GM21619 (cell line): ENCODE measurements around the gene EIF4G1.
"Not testable (repeated sequence)": the region's sequence is repeated elsewhere in the genome, so short reads cannot be mapped to it uniquely, and the experiment has no call there.

Source experiments
- ATAC-seq: cut with Tn5 transposase; IDR thresholded peaks from one replicate; pipeline ENCODE4 v1.9.1; 2021; ENCODE audit not compliant: unreplicated experiment

EIF4G1 gene, protein sequence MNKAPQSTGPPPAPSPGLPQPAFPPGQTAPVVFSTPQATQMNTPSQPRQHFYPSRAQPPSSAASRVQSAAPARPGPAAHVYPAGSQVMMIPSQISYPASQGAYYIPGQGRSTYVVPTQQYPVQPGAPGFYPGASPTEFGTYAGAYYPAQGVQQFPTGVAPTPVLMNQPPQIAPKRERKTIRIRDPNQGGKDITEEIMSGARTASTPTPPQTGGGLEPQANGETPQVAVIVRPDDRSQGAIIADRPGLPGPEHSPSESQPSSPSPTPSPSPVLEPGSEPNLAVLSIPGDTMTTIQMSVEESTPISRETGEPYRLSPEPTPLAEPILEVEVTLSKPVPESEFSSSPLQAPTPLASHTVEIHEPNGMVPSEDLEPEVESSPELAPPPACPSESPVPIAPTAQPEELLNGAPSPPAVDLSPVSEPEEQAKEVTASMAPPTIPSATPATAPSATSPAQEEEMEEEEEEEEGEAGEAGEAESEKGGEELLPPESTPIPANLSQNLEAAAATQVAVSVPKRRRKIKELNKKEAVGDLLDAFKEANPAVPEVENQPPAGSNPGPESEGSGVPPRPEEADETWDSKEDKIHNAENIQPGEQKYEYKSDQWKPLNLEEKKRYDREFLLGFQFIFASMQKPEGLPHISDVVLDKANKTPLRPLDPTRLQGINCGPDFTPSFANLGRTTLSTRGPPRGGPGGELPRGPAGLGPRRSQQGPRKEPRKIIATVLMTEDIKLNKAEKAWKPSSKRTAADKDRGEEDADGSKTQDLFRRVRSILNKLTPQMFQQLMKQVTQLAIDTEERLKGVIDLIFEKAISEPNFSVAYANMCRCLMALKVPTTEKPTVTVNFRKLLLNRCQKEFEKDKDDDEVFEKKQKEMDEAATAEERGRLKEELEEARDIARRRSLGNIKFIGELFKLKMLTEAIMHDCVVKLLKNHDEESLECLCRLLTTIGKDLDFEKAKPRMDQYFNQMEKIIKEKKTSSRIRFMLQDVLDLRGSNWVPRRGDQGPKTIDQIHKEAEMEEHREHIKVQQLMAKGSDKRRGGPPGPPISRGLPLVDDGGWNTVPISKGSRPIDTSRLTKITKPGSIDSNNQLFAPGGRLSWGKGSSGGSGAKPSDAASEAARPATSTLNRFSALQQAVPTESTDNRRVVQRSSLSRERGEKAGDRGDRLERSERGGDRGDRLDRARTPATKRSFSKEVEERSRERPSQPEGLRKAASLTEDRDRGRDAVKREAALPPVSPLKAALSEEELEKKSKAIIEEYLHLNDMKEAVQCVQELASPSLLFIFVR (N-terminal part only)

DNA sequence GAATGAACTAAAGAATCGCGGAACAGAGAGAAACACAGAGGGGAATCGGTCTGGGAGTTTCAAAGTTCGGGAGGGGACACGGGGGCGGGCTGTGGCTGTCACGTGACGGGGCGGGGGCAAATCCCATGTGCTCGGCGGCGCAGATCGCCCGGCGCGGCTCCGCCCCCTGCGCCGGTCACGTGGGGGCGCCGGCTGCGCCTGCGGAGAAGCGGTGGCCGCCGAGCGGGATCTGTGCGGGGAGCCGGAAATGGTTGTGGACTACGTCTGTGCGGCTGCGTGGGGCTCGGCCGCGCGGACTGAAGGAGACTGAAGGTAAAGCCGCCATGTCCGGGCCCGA lies at the start of gene EIF4G1:
Gene EIF4G1 (plus strand): TSS at position 244 of the 337 bp plus-strand sequence. CDS start 1,191 bp downstream, outside the sequence.
- peak; percentile 86 for ATAC-seq

DNA sequence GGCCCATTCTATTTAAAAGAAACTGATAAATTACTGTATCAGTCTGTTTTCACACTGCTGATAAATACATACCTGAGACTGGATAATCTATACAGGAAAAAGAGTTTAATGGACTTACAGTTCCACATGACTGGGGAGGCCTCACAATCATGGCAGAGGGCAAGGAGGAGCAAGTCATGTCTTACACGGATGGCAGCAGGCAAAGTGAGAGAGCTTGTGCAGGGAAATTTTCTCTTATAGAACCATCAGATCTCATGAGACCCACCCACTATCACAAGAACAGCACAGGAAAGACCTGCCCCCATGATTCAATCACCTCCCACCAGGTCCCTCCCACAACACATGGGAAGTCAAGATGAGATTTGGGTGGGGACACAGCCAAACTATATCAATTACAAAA lies 47.2 kb upstream of the EIF4G1 start:
- ATAC-seq: not testable (repeated sequence)

DNA sequence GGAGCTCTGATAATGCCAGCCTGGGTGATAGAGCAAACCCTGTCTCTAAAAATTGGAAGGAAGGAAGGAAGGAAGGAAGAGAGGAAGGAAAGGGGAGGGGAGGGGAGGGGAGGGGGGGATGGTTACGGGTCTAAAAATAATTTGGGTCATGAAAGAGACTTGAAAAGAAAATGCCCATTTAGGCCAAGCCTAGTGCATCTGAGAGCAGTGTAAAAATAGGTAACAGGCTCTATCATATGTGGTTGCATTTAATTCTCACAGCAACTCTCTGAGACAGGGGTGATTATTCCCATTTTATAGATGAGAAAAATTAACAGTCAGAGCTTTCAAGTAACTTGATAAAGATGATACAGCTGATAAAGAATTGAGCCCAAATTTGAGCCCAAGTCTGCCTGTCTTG lies 42.1 kb upstream of the EIF4G1 start:
- no peak for ATAC-seq

DNA sequence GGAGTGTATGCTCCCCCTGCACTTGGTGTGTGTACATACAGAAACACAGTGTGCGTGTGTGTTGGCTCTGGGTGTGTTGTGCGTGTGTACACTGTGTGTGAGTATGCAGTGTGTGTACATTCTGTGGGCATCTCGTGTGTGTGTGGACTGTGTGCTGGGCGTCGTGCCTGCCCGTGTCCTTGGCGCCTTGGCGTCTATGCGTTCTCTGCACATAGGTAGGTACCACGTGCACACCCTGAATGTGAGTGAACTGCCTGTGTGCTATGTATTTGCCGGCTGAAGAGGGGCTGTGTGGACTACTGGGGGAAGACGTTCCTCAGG lies 39.1 kb upstream of the EIF4G1 start:
- ATAC-seq: no peak

DNA sequence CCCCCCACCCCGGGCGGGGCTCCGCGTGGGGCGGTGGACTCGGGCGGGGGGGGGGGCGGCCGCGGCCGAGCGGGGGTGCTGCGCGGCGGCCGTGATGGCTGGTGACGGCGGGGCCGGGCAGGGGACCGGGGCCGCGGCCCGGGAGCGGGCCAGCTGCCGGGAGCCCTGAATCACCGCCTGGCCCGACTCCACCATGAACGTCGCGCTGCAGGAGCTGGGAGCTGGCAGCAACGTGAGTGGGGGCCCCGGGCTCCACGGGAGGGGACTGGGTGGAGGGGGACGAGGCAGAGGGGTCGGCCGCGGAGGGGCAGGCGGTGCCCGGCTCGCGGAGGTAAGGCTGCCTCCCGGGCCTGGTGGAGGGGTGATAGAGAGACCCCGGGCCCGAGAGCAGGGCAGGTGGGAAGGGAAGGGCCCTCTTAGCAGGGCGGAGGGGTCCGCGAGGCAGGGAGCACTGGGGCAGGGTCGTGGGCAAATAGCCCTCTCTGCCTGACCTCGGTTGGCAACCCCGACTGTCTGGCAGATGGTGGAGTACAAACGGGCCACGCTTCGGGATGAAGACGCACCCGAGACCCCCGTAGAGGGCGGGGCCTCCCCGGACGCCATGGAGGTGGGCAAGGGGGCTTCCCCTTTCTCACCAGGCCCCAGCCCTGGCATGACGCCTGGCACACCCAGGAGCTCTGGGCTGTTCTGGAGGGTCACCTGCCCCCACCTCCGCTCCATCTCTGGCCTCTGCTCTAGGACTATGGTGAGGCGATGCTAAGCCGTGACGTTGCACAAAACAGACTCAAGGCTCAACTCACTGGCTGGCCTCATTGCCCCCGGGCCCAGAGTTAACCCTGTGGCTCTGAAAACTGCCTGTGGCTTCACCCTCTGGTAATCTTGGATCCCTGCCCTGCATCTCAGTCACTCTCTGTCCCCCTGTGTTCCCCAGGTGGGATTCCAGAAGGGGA lies 38.2 kb upstream of the EIF4G1 start, which contains the start of gene ECE2:
Gene ECE2 (plus strand): TSS at position 62 of the 950 bp plus-strand sequence. CDS start 132 bp downstream, at position 194.
- ATAC-seq: no peak

DNA sequence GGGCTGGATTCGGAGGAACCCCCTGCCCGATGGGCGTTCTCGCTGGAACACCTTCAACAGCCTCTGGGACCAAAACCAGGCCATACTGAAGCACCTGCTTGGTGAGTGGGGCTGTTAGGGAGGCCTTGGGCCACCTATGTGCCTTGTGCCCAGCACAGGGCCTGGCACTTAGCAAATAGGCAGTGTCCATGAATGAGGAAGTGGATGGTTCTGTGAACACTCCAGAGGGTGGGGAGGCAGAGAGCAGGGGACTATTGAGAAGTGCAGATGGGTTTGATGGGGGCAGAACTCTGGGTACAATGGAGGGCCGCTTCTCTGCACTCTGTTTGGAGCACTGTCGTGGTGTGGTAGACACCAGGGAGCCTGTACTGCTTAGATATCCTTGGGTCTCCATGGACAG lies 37.0 kb upstream of the EIF4G1 start:
- no peak for ATAC-seq

DNA sequence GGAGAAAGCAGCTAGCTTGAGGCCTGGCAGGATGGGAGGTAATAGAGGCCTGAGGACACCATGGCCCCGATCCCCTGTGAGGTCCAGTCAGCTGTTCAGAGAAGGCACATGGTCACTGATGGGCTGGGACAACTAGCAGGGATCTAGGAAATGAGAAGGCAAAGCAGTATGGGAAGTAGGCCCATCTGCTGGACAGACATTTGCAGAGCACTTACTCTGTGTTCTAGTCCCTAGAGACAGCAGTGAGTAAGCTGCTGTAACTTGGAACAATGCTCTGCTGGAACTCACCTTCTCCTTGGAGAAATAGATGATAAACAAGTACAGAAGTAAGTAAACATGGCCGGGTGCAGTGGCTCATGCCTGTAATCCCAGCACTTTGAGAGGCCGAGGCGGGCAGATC lies 31.5 kb upstream of the EIF4G1 start:
- ATAC-seq: no peak

DNA sequence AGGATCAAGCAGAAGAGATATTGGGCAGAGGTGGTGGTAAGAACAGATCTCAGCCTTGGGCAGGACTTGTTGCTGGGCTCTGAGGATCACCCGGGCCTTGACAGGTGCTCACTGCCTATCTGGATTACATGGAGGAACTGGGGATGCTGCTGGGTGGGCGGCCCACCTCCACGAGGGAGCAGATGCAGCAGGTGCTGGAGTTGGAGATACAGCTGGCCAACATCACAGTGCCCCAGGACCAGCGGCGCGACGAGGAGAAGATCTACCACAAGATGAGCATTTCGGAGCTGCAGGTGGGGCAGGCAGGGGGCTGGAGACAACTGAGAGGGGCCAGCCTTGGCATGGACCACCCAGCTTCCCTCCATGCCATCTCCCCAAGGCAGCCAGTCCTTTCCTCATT lies 30.7 kb upstream of the EIF4G1 start:
- ATAC-seq: no peak

DNA sequence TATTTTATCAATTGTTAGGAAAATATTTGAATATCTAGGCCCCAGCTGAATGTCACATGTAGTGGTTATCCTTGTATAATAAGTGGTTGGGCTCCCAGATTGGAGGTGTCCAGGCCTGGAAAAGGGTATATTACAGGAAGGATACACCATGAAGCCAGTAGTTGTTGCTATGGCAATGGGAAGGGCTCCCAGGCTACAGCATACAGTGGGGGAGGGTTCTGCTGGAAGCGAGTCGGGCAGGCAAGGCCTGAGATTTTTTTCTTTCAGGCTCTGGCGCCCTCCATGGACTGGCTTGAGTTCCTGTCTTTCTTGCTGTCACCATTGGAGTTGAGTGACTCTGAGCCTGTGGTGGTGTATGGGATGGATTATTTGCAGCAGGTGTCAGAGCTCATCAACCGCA lies 29.7 kb upstream of the EIF4G1 start:
- ATAC-seq: no peak

DNA sequence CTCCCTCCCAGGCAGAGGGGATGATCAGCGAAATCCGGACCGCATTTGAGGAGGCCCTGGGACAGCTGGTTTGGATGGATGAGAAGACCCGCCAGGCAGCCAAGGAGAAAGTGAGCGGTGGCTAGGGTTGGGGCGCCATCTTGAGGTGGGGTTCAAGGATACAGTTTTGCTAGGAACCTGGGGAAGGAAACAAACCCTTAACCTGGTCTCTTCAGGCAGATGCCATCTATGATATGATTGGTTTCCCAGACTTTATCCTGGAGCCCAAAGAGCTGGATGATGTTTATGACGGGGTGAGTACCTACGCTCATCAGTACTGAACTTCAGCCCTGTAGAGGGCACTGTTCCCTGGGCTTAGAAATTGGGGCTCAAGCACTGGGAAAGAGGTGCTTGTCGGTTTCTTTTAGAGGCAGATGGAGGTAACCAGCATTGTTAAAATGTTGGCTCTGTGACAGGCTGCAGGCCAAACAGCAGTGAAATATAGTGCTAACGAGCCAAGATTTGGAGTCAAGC lies 24.9 kb upstream of the EIF4G1 start:
- no peak for ATAC-seq

DNA sequence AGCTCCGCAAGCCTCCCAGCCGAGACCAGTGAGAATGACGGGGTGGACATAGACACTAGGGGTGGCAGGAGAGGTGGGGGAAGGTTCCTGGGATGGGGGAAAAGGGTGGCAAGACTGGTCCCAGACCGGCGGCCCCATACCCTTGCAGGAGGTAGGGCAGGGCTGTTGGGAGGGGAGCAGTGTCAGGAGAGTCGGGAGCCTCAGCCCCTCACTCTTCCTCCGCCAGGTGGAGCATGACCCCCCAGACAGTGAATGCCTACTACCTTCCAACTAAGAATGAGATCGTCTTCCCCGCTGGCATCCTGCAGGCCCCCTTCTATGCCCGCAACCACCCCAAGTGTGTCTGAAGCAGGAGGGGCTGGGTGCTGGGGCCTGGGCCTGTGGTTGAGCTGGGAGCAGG lies 24.1 kb upstream of the EIF4G1 start:
- ATAC-seq: no peak

DNA sequence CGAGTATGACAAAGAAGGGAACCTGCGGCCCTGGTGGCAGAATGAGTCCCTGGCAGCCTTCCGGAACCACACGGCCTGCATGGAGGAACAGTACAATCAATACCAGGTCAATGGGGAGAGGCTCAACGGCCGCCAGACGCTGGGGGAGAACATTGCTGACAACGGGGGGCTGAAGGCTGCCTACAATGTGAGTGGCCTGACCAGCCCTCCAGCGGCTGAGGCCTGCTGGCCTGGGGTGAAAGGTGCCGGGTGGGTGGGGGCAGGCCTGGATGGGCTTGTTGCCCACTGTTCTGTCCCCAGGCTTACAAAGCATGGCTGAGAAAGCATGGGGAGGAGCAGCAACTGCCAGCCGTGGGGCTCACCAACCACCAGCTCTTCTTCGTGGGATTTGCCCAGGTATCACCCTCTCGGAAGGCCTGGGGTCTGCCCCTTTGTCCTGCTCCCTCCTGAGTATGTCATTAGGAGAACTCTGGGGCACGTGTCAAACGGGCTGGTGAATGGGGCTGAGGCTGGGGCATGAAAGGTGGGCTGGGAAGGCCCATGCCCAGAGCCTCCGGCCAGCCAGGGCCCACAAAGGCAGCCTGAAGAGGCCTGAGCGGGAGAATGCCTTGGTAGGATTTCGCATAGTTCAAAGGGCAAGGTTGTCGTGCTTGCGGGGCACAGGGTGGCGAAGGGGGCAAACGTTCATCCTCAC lies 23.2 kb upstream of the EIF4G1 start:
- ATAC-seq: no peak

DNA sequence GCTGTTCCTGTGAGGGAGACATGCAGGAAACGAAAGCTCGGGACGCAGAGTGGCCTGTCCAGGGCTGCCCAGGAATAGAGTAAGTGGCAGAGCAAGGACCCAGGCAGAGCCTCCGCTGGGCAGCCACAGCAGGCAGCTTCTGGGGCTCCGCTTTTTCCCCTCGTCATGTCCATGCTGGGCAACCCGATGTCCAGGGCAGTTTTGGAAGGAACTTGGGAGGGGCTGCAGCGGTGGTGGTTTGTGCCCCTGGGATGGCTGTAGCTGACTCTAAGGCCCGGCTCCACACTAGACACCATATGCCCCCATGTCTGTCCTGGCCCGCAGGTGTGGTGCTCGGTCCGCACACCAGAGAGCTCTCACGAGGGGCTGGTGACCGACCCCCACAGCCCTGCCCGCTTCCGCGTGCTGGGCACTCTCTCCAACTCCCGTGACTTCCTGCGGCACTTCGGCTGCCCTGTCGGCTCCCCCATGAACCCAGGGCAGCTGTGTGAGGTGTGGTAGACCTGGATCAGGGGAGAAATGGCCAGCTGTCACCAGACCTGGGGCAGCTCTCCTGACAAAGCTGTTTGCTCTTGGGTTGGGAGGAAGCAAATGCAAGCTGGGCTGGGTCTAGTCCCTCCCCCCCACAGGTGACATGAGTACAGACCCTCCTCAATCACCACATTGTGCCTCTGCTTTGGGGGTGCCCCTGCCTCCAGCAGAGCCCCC lies 22.5 kb upstream of the EIF4G1 start:
- ATAC-seq: no peak

DNA sequence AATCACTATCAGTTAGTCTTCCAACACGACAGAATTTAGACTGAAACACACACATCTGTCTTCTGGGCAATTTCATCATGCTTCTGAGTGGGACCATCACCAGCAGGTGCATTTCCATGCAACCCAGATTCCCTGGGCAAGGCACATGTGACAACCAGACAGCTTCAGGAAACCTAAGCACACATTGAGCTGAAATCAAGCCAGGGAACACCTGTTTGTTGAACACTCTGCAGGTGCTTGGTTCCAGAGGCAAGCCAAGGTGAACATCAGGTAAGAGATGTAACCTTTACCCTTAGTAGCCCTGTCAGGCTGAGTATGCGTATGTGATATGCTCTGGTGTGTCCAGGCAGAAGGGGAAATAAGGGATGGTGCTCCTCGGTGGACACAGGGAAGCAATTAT lies 18.6 kb upstream of the EIF4G1 start:
- ATAC-seq: no peak

DNA sequence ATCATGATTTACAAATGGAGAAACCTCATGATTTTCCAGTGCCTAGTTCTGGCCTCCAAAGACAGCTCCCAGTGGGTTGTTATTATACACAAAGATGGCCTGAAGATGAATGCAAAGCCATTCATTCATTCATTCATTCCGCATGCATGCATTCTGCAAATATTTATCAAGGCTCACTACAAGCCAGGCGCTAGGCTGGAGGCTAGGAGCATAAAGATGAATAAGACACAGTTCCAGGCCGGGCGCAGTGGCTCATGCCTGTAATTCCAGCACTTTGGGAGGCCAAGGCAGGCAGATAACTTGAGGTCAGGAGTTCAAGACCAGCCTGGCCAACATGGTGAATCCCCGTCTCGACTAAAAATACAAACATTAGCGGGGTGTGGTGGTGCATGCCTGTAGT lies 17.8 kb upstream of the EIF4G1 start:
- ATAC-seq: no peak

DNA sequence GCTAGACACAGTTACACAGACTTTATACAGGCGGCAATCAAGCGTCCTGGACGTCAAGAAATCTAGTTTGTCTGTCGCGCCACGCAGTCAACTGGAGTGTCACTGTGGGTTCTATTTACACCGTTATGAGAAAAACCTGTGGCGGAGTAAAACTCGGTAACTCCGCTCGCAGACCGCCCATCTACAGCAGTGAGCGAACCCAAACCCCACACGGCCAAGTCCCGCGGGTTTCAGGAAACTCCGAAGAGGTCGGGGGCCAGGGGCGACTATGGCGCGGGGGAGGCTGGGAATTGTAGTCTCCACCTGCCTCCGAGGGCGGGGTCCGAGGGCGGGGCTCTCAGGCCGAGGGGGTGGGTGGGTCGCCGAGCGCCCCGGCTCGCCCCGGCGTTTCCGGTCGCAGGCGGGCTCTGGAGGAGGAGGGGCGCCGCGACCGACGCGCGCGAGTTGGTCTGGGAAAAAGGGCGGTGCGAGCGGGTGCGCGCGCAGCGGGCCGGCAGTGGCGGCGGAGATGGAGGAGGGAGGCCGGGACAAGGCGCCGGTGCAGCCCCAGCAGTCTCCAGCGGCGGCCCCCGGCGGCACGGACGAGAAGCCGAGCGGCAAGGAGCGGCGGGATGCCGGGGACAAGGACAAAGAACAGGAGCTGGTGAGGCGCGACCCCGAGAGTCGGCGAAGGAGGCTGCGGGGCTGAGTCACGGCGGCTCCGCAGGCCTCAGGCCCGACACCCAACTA lies 15.5 kb upstream of the EIF4G1 start, which contains the start of gene PSMD2:
Gene PSMD2 (plus strand): TSS at position 483 of the 729 bp plus-strand sequence. CDS start 26 bp downstream, at position 509.
- peak; percentile 95 for ATAC-seq

DNA sequence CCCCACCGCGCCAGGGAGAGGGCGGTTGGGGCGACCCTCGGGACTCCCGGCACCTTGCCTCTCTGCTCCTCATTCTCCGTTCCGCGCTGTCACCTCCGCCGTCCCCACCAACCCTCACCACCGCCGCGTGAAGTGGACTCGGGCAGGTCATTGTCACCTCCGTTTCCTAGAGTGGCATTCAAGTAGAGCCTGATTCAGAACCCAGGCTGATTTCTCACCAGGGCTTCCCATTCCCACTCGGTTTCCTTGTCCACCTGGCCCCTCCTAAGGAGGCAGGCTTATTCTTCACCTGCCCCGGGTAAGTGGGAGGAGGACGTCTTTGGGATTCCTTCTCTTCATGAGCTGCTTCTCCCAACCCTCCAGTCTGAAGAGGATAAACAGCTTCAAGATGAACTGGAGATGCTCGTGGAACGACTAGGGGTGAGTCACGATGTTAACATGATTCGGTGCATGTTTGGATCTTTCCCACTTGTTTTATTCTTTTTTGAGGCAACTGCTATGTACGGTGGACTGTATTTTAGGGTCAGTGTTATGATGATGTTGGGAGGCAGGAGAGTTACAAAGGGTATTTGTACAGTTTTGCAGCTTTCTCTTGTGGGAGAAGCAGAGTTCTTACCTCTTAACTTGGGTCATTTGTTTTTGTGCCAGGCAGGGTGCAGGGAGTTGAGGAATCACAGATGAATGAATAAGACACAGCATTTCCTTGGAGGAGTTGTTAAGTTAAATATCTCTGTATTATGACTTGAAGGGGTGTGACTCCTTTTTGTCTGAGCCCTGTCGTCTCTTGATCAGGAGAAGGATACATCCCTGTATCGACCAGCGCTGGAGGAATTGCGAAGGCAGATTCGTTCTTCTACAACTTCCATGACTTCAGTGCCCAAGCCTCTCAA lies 14.7 kb upstream of the EIF4G1 start:
- peak; percentile 3 for ATAC-seq
